C4-2B (cell line): ENCODE results near the gene YPEL4.

Experiments used
- H3K27ac ChIP-seq: fragments of 450-650 bp; 2 replicates; pipeline ENCODE4 v1.5.1; 2017
- CTCF ChIP-seq: fragments of 450-650 bp; conservative IDR thresholded peaks from 2 replicates; pipeline ENCODE4 v1.5.1; 2017; ENCODE audit warnings: mild to moderate bottlenecking
- ZFX ChIP-seq: fragments of 450-650 bp; IDR thresholded peaks from 2 replicates; pipeline ENCODE4 v1.6.1; 2017

The YPEL4 gene

GRCh38 chr11:57598831-57599155, 50.9 kb downstream of the YPEL4 start:
- no peak for TF ChIP-seq ZFX
- no peak for TF ChIP-seq CTCF
- no peak overlapping the region for H3K27ac ChIP-seq

- no peak overlapping the region for H3K27ac ChIP-seq
- TF ChIP-seq CTCF (no peak), ZFX (no peak)
Measured at GRCh38 chr11:57597916-57598830, 51.5 kb downstream of the YPEL4 start.

- TF ChIP-seq CTCF = no peak
- TF ChIP-seq ZFX = no peak
- no peak within 1 kb of the TSS for H3K27ac ChIP-seq
Measured at GRCh38 chr11:57597461-57597915, 52.2 kb downstream of the YPEL4 start, which contains the start of gene SERPING1. SERPING1 (plus strand) TSS chr11:57597685; CDS start chr11:57598271, 586 bp downstream.

- no peak overlapping the region for H3K27ac ChIP-seq
Measured at GRCh38 chr11:57596266-57596885, 53.3 kb downstream of the YPEL4 start.

More at GRCh38 chr11:57596266-57596885, 53.3 kb downstream of the YPEL4 start:
- TF ChIP-seq ZFX (no peak), CTCF (no peak)
